ENCODE data around the gene DNHD1. TPM values are rescaled to one million over a fixed set of nuclear protein-coding genes. Genes with fewer than 3 reads are reported as not detected.

The DNHD1 gene
- polyA plus RNA-seq, 1 donor = 13.3 TPM

DNA sequence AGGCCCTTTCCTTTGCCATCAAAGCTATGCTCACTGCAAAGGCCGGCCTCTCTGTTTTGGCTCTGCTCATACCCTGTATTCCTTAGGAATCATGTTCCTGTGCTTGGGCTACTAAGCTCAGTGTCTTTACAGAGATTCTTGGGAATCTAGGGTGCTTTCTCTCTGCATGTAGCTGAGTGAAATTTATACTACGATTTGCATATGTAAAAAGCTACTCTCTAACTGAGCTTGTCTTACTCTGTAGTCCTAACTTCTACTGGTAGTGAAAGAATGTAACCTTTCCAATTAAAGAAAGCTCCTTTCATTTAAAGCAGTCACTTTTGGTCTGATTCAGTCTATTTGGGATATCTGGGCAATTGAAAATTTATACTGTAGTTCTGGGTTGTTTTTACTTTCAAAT, 32.2 kb downstream of the DNHD1 start:
- no peak for DNase-seq

DNA sequence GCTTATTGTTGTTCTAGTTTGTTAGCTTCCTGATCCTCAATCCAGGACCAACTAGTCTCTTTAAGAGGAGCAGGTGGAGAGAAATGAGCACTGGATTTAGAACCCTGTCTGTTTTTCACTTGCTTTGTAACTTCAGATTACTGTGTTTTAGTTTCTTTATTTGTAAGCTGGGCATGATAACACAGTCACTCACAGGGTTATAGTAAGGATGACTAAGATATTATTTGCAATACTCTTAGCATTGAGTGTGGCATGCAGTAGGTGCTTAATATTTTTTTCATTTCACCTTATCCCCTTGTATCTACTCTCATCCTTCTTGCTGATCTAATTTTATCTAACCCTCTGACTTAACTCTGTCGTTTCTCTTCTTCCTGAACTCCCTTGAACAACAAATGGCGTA, 33.8 kb downstream of the DNHD1 start:
- no peak for DNase-seq

DNA sequence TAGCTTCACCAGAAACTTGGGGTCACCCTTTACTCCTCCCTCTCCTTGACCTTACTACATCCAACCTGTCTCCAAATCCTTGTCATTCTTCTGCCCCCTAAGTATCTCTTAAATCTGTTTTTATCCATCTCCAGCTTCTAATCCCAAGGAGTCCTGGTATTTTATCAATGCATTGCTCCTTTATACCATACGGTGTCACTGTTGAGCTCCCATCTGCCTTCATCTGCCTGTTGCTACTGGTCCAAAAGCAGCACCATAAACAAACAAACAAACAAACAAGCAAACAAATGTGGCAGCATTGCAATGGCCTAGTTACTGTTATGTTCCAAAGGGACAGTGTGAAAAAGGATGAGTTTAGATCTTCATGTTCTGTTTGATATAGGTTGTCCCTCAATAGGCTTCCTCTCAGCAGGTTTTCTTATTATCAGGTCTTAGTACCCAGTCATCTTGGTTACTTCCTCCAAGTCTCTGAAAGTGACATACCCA, 34.2 kb downstream of the DNHD1 start:
- peak; percentile 47 for DNase-seq

DNA sequence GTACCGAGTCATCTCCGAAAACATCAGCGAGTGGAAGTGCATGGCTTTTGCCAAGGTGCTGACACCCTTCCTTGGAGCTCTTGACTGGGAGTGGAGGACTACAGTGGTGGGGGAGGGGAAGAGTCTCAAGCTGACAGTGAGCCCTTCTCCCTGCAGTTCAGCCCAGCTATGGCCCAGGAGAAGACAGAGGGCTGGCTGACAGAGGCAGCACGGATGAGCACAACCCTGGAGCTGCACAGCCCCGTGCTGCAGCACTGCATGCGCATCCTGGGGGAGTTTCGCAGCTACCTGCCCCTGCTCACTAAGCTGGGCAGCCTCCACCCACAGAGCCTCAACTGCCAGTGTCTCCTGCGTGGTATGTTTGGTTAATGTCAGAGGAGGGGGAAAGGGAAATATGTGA, 41.4 kb downstream of the DNHD1 start:
- no peak for DNase-seq

DNA sequence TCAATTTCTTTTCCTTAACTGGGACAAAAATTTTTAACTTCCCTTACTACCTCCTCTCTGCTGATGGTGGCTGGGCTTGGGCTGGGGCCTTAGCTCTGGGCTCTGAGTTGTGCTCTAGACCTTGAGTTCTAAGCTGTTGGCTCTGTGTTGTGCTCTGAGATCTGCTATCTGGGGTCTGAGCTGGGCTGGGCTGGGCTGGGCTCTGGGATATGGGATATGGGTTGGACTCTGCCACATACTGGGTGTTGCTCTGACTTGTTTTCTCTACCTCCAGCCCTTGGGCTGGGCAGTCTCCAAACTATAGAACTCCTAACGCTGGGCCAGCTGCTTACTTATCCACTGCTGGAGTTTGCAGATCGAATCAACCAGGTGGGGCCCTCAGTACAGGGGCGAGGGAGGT, 41.9 kb downstream of the DNHD1 start:
- no peak for DNase-seq

DNA sequence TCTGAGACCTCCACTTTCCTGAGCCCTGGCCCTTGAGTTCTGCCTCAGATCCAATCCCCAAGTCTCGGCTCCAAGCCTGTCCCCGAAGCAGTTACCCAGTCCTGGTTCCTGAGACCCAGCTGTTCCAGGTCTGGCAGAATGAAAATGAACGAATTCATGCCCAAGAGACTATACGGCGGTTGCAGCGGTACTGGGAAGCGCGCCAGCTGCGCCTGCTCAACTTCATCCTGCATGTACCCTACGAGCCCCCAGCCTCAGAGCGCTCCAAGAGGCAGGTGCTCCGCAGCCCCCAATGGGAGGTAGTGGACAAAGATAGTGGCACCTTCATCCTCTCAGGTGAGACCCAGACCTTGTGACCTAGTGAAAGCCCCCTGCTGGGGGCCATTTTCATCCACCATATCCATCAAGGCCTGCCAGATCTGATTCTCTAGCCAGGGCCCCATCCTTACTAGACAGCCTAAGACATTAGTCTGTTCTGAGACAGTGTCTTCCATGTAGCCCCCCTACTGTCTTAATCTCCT, 42.7 kb downstream of the DNHD1 start:
- DNase-seq = no peak

DNA sequence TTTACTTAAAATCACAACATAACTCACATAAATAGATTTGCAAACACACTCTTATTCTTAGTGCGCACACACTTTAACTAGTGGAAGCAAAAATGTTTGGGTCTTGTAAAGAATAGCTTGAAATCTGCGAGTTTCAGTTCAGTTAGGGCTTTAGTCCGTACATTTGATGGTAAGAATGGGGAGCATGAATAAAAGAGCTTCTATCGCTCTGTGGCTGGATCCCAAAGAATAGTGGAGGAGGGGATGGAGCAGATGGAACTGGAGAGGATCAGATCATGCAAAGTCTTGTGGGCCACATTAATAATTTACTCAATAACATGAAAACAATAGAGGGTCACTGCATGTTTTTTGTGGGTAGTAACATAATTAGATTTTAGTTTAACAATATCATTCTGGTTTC, 44.3 kb downstream of the DNHD1 start:
- no peak for DNase-seq

DNA sequence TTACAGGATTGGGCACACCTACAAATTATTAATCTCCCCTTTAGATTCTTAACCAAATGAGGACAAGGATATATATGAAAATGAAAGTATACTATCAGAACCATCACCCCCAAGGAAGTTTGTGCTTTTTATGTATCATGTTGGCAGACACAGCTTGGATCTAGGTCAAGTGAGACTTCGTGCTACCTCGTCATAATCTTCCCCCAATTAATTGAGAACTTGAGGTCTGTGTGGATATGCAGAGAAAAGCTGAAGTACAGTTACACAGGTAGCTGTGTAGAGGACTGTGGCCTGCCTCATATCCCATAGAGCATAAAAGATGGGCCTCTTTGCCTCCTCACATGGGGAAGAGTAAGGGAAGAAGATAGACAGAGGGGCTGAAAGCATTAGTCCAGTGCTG, 45.6 kb downstream of the DNHD1 start:
- no peak for DNase-seq

DNA sequence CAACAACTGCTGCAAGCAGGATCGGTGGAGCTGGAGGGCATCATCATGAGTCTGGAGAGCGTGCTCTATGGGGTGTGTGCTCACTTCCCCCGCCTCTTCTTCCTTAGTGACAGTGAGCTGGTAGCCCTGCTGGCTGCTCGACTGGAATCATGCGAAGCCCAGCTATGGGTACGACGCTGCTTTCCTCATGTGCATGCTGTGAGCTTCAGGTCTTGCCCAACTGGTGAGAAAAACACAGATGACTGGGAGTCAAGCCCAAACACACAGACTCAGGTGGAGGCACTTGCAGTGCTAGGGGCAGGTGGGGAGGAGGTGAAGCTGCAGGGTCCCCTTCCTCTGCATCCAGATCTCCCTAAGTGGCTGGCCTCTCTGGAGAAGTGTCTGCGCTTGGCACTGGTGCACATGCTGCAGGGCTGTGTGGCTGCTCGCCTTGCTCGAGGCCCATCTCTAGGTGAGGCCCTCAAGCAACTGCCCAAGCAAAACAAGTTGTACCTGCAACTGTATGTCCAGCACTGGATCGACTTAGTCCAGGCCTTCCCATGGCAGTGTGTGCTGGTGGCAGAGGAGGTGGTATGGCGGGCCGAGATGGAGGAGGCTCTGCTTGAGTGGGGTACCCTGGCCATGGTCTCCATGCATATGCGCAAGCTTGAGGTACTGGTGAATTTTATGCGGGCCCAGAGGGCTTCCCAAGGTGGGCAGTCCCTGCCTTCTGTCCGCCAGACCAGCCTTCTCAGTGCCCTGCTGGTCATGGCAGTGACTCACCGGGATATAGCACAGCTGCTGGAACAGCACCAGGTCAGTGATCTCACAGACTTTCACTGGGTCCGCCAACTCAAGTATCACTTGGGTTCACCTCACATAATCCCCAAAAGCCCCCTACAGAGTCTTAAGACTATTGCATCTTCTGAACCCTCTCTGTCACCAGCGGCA, 48.1 kb downstream of the DNHD1 start:
- DNase-seq = no peak

DNA sequence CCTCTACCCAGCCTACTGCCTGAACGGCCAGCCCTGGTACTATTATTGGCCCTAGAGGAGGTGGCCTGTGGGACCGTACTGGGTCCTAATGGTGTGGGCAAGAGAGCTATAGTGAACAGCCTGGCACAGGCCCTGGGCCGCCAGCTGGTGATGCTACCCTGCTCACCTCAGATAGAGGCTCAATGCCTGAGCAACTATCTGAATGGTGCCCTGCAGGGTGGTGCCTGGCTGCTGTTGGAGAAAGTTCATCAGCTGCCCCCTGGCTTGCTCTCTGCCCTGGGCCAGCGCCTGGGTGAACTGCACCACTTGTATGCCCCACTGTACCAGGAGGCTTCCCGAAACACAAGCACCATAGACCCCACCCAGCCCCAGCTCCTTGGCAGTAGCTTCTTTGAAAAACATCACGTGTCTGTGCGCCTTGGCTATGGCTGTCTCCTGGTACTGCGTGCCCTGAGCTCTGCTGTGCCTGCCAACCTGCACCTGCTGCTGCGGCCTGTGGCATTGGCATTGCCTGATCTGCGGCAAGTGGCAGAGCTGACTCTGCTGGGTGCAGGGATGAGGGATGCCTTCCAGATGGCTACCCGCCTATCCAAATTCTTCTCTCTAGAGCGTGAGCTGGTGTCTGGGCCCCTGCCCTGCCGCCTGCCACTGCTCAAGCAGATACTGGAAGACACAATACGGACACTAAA, 49.0 kb downstream of the DNHD1 start:
- DNase-seq = no peak

DNA sequence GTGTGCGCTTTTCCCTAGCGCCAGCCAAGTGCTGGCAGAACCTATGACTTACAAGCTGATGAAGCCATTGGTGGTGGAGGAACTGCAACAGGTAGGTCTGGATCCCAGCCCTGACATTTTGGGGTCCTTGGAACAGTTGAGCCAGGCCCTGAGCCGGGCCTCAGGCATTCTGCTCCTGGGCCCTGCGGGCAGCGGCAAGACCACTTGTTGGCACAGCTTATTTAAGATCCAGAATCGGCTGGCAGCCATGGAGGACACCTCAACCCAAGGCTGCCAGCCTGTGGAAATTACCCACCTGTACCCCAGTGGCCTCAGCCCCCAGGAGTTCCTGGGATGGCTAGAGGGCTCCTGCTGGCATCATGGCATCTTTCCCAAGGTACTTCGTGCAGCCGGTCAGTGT, 49.7 kb downstream of the DNHD1 start:
- no peak for DNase-seq

DNA sequence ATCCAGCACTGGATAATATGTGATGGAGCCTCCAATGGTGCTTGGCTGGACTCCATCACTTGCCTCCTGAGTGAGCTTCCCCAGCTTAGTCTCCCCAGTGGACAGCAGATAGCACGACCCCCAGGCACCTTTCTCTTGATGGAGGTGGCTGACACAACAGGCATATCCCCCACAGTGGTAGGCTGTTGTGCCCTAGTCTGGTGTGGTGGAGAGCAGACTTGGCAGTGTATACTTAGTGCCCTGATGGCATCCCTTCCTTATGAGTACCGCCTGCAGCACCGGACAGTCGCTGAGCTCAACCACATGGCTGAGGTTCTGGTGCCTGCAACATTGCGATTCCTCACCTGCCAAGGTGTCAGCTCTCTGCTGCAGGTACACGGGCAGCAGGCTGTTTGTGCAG, 50.1 kb downstream of the DNHD1 start:
- DNase-seq = no peak

DNA sequence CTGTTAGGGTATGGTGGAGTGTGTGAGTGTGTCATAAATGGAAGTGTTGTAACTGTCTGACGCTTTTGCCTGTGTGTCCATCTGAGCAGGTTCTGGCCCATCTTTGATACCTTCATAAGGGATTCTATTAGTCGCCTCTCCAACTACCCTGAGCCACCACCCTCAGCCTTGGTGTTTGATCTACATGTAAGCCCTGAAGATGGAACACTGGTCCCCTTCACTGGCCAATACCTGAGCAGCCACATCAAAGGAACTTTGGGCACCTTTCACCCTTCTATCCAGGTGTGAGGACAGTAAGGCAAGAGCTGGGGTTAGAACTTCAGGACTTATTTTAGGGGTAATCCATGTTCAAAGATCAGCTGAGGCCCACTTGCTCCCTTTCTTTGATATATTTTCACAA, 51.0 kb downstream of the DNHD1 start:
- DNase-seq = no peak

DNA sequence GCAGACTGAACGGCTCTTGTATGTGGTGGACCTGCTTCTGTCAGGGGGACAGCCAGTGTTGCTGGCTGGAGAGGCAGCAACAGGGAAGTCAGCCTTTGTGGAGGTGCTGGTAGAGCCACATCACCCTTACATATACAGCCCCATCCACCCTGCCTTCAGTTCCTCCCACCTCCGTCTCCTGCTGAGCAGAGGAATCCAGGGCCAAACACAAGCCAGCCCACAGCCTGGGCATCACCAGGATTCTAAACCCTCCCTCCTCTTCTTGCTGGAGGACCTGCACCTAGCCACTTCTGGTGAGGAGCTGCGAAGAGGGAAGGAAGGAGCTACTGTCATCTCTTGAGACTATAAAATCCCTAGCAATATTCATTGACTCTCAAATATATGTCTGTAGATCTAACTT, 51.6 kb downstream of the DNHD1 start:
- no peak for DNase-seq

DNA sequence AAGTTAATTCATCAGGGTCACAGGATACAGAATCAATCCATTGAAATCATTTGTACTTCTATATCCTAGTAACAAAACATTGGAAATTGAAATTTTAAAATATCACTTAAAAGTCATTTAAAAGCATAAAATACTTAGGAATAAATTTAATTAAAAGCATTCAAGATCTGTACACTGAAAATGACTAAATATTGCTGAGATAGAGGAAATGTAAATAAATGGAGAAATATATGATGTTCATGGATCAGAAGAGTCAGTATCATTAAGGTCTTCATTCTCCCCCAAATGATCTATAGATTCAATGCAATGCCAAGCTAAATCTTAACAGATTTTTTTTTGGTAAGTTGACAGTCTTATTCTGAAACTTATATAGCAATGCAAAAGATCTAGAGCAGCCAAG, 56.6 kb downstream of the DNHD1 start:
- DNase-seq = no peak

DNA sequence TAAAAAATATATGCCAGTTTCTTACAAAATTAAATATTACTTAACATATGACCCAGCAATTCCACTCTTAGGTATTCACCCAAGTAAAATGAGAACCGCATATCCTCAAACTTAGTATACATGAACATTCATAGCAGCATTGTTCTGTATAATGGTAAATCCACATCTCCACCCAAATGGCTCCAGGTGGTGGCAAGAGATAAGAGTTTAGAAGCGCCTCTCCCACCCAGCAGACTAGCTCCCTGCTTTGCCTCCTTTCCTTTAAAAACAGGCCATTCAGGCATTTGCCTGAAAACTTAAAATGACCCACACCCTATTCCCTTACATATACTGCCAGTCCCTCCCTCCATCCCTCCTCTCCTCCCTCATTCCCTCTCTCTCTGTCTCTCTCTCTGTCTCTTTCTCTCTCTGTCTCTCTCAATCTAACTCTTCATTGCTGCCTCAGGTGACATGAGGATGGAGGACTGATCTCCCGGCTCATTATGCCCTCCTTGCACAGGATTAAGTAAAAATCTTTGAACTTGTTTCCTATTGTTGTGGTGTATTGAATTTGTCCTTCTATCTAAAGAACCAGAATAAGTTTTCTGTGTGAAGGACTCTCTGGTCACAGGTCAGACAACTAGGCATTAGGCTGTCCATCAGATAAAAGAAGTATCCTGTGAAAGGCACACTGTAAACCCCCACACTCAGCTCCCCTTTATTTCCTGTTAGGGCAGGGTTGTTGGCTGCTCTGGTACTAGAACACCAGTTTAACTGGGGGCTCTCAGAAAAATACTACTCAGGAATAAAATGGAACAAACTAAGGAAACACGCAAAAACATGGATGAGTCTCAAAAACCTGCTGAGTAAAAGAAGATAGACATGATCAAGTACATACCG, 58.0 kb downstream of the DNHD1 start:
- no peak for DNase-seq

DNA sequence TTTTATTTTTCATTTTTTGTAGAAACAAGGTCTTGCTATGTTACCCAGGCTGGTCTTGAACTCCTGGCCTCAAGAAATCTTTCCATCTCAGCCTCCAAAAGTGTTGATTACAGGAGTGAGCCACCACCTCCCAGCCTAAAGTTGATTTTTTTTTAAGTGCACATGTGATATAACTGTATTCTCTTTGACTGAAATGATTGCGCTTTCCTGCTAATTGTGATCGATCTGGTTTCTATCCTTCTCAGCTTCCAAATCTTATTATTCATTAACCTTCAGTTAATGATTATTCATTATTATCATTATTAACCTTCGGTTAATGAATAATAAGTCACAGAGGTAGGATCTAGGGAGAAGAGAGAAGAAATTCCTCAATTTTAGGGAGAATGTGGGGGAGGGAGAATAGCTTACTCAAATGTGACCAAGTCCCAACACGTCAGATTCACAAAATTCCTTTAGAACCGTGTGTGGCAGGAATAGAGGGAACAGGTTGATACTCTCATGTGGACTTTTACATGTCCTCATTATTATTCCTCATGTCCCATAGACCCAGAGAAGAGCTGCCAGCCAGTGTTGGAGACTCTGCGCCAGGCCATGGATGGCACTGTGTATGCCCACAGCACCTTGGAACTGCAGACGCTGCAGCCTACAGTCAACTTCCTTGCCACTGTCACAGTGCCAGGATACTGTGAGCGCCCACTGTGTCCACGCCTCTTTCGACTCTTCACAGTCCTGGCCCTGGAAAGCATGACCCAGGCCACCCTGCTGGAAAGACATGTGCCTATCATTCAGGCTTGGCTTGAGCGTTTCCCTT, 59.3 kb downstream of the DNHD1 start:
- DNase-seq = peak; percentile 39

DNA sequence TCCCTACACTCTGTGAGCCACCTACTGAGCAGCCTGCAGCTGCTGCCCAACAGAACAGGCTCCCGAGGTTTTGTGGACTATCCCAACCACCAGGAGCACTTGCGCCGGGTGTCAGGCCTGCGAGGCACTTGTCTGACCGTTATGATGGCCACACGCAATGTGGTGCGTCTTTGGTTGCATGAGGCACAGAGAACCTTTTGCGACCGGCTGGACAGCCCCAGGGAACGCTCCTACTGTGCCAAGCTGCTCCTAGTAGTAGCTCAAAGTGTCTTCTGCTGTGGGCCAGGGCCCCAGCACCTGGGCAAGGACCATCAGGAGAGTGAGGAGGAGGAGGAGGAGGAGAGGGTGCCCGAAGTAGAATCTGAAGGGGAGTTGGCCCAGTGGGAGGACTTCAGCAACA, 60.0 kb downstream of the DNHD1 start:
- no peak for DNase-seq

DNA sequence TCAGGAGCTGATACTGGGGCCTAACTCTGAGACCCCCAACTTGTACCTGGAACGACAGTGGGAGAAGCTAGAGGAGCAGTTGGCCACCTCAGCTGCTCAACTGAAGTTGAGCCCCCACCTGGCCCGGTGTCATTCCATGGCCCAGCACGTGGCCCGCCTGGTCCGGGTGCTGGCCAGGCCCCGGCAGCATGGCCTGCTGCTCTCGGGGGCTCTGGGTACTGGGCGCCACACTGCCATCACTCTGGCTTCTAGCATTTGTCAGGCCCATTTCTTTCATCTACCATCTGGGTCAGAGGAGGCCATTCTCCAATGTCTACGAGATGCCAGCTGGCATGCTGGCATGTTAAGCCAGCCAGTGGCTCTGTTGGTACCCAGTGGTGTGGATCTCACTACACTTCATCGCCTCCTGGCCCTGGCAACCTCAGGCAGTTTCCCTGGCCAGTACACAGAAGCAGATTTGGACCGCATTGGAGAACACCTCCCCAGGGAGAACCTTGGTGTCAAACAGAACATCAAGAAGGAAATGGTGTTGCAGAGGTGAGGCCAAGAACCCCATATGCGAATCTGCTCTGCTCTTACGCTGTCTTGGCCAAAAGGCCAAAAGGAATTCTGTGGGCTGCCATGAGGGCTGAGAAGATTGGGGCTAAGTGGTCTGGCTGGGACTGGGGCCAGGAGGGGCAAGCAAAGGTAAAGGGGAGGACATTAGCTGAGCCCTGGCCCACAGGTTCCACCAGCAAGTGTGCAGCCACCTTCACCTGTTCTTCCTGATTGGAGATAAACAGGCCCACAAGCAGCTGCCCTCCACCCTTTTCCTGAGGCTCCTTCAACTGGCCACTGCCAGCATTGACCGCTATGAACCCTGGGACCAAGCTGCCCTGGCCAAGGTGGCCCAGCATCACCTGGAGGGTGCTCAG, 60.9 kb downstream of the DNHD1 start:
- no peak for DNase-seq

DNA sequence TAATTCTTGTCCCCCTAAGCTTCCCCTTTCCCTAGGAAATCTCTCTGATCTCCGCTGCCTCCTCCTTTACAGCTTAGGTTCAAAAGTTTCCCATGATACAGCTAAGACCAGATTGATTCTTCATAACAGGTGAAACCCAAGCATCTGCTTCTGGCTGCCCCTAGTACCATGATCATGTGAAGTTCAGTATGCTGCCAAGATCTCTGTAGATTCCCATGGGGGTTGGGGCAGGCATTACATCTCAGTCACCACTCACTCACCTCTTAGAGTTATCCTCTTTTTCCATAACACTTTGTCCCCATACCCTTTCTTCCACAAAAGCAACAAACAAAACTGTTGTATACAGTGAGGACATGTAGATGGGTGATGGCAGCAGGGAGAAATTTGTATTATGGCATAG, 62.3 kb downstream of the DNHD1 start:
- no peak for DNase-seq
